Suprapubic skin (tissue), 4 donors: Measurements from ENCODE around the gene DOHH.

Experiments
- EP300 ChIP-seq: sonication (generic); formaldehyde crosslinking; IDR thresholded peaks from one replicate; pipeline ENCODE4 v1.6.1; 2017; ENCODE audit warnings: antibody characterized with exemption
- POLR2A ChIP-seq, 2 donors: fragments of 450-650 bp; IDR thresholded peaks; one replicate each; pipeline ENCODE4 v1.6.1; 2017; ENCODE audit warnings: antibody characterized with exemption in 2 of 2, mild to moderate bottlenecking in 2 of 2, moderate library complexity in 2 of 2
- POLR2AphosphoS5 ChIP-seq, 3 donors: sonication (generic); formaldehyde crosslinking; IDR thresholded peaks; one replicate each; pipeline ENCODE4 v1.6.1; 2017; ENCODE audit warnings: antibody characterized with exemption in 3 of 3
- TF ChIP-seq, protein P1 (sequence below), 2 donors: fragments of 200-600 bp in 1 of 2; fragments of 450-650 bp in 1 of 2; sonication (generic) in 1 of 2; IDR thresholded peaks; one replicate each; pipeline ENCODE4 v1.5.1; 2016 to 2019; ENCODE audit warnings: antibody characterized with exemption in 2 of 2, mild to moderate bottlenecking in 1 of 2, moderate library complexity in 1 of 2

DNA sequence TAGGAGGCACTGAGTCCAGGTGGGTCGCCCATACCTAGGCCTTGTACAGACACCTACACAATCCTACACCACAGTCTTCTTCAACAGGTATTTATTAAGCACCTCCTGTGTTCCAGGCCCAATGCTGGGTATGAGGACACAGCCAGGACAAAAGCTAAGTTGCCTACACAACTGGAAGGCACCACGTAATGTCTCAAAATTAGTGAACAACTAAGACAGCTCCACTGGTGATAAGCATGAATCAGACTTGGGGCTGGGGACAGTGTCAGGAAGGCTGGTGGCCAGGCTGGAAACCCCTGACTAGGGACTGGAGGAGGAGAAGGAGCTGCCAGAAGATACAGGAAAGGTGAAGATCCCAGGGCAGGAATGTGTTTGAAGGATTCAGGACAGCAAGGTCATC, 22.5 kb downstream of the DOHH start:
- TF ChIP-seq, protein P1, sequence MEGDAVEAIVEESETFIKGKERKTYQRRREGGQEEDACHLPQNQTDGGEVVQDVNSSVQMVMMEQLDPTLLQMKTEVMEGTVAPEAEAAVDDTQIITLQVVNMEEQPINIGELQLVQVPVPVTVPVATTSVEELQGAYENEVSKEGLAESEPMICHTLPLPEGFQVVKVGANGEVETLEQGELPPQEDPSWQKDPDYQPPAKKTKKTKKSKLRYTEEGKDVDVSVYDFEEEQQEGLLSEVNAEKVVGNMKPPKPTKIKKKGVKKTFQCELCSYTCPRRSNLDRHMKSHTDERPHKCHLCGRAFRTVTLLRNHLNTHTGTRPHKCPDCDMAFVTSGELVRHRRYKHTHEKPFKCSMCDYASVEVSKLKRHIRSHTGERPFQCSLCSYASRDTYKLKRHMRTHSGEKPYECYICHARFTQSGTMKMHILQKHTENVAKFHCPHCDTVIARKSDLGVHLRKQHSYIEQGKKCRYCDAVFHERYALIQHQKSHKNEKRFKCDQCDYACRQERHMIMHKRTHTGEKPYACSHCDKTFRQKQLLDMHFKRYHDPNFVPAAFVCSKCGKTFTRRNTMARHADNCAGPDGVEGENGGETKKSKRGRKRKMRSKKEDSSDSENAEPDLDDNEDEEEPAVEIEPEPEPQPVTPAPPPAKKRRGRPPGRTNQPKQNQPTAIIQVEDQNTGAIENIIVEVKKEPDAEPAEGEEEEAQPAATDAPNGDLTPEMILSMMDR (IDR thresholded peaks at IDR 0.05), result no peak
- TF ChIP-seq POLR2A (IDR thresholded peaks at IDR 0.05) (no peak), EP300 (no peak), POLR2AphosphoS5 (IDR thresholded peaks at IDR 0.05) (no peak)
